HepG2 (cell line): ENCODE data around the gene CELSR2. TPM values are rescaled to one million over a fixed set of nuclear protein-coding genes. Genes with fewer than 3 reads are reported as not detected.
A peak's percentile ranks its signal among the peaks of the same experiment; 100 is the strongest.

ENCODE experiments used
- CREM ChIP-seq, 2 experiments: sonication (generic) in 1 of 2; formaldehyde crosslinking in 1 of 2; IDR thresholded peaks; 2 replicates each; pipeline versions ENCODE4 v1.4.0 to v1.6.1; 2016 to 2020; ENCODE audit warnings: antibody characterized with exemption in 1 of 2, mild to moderate bottlenecking in 1 of 2, missing genetic modification reagents in 1 of 2
- DMAP1 ChIP-seq: IDR thresholded peaks from 2 replicates; pipeline ENCODE4 v1.6.1; 2016
- HCFC1 ChIP-seq: fragments of 150-350 bp; IDR thresholded peaks from 2 replicates; pipeline ENCODE4 v1.6.1; 2014; ENCODE audit warnings: low read depth, low read length
- IKZF4 ChIP-seq: sonication (generic); formaldehyde crosslinking; IDR thresholded peaks from 2 replicates; pipeline ENCODE4 v1.5.1; 2020; ENCODE audit warnings: borderline replicate concordance, mild to moderate bottlenecking, low read depth, missing genetic modification reagents; ENCODE audit errors: not compliant biosample characterization
- KLF9 ChIP-seq: IDR thresholded peaks from 2 replicates; pipeline ENCODE4 v1.6.1; 2016; ENCODE audit warnings: low read depth
- MIER3 ChIP-seq: IDR thresholded peaks from 2 replicates; pipeline ENCODE4 v1.6.1; 2016; ENCODE audit warnings: missing compliant biosample characterization, borderline replicate concordance
- PAX8 ChIP-seq: sonication (generic); formaldehyde crosslinking; IDR thresholded peaks from 2 replicates; pipeline ENCODE4 v1.8.0; 2022; ENCODE audit warnings: mild to moderate bottlenecking, missing genetic modification reagents, borderline replicate concordance
- PREB ChIP-seq: sonication (generic); formaldehyde crosslinking; IDR thresholded peaks from 2 replicates; pipeline ENCODE4 v1.4.0; 2020; ENCODE audit warnings: missing genetic modification reagents
- SMAD9 ChIP-seq: sonication (generic); formaldehyde crosslinking; IDR thresholded peaks from 2 replicates; pipeline ENCODE4 v1.5.1; 2020; ENCODE audit warnings: mild to moderate bottlenecking, missing genetic modification reagents
- ZFP37 ChIP-seq: sonication (generic); formaldehyde crosslinking; IDR thresholded peaks from 2 replicates; pipeline ENCODE4 v1.4.0; 2020; ENCODE audit warnings: missing genetic modification reagents, borderline replicate concordance
- ZNF12 ChIP-seq: sonication (generic); formaldehyde crosslinking; IDR thresholded peaks from 2 replicates; pipeline ENCODE4 v1.5.0; 2020; ENCODE audit warnings: missing genetic modification reagents
- ZNF142 ChIP-seq: sonication (generic); formaldehyde crosslinking; IDR thresholded peaks from 2 replicates; pipeline ENCODE4 v1.4.0; 2020; ENCODE audit warnings: missing genetic modification reagents
- ZNF280D ChIP-seq: sonication (generic); formaldehyde crosslinking; IDR thresholded peaks from 2 replicates; pipeline ENCODE4 v1.5.1; 2020; ENCODE audit warnings: mild to moderate bottlenecking, missing genetic modification reagents
- ZNF382 ChIP-seq: sonication (generic); formaldehyde crosslinking; IDR thresholded peaks from 2 replicates; pipeline ENCODE4 v1.5.0; 2020; ENCODE audit warnings: missing genetic modification reagents, mild to moderate bottlenecking, borderline replicate concordance
- polyA plus RNA-seq, 8 experiments: library from polyadenylated mRNA; depleted of rRNA in 3 of 8; stranded (reverse) in 7 of 8; unstranded in 1 of 8; fragments of >200 nt; fragmentation: Illumina TruSeq in 4 of 8; extraction: Trizol in 4 of 8; gene quantifications; 2 replicates each; pipeline versions ENCODE4 v1.2.1 to v1.2.3, GENCODE V29; 2011 to 2016; ENCODE audit warnings: low read depth in 4 of 8, missing spikeins in 1 of 8, mixed read lengths in 1 of 8; ENCODE audit not compliant: insufficient read depth in 1 of 8
- total RNA-seq, 5 experiments: library from RNA; depleted of rRNA; stranded (reverse); fragments of >200 nt; fragmentation: Illumina TruSeq; extraction: Trizol; gene quantifications; 2 replicates each; pipeline ENCODE4 v1.2.3, GENCODE V29; 2016; ENCODE audit warnings: low read depth in 1 of 5
- TF ChIP-seq, protein P1 (sequence below): sonication (generic); formaldehyde crosslinking; IDR thresholded peaks from 2 replicates; pipeline ENCODE4 v1.5.0; 2020; ENCODE audit warnings: mild to moderate bottlenecking, missing genetic modification reagents, moderate library complexity

The CELSR2 gene
- total and polyA plus RNA-seq, 2 of the 13 experiments (the other 11 are each of a cell fraction or from before 2014, with no cell fraction given), result 4.0 to 6.6 TPM

DNA sequence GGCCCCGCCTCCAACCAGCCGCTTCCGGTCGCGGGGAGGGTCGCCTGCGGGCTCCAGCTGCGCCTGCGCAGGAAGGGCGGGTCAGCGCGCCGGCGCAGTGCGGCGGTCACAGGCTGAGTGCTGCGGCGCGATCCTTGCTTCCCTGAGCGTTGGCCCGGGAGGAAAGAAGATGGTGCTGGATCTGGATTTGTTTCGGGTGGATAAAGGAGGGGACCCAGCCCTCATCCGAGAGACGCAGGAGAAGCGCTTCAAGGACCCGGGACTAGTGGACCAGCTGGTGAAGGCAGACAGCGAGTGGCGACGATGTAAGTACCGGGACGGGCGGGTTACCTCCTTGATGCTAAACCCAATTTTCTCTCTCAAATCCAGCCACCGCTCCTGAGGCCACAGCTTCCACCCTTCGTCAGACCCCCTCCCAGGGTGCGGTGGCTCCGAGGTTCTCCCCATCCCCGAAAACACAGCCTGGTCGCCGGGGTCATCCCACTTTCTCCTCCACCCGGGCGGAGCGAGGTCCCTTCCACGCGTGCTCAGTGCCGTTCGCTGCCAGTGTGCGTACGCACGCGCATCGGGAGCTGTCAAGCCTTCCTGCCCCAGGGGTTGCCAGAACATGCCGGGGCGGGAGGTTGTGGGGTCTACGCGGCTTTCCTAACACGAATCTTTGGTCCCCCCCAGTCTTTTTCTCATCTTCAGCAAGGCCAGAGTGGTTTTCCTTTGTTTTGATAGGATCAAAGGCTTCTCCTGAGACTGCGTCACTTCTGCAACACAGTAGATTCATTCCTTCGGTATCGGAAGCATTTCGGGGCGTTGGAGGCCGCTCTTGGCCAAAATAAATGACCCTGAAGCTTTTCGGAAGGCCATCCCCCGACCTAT lies 35.3 kb upstream of the CELSR2 start, which contains the start of gene SARS1 (continued):
- TF ChIP-seq ZNF382 (CRISPR knock-in tag) (no peak), ZNF280D (CRISPR knock-in tag) (no peak), DMAP1 (peak; percentile 56; the same call in 1 of the 2 replicates), ZNF12 (no peak), KLF9 (no peak), ZNF142 (CRISPR knock-in tag) (peak; percentile 68; the same call in 1 of the 2 replicates), SMAD9 (CRISPR knock-in tag) (no peak), MIER3 (CRISPR knock-in tag) (no peak), IKZF4 (CRISPR knock-in tag) (peak; percentile 72), CREM (IDR thresholded peaks at IDR 0.05) (no peak), CREM (CRISPR knock-in tag; IDR thresholded peaks at IDR 0.05) (no peak), PAX8 (peak; percentile 60; the same call in 1 of the 2 replicates), PREB (CRISPR knock-in tag) (no peak), HCFC1 (no peak), ZFP37 (CRISPR knock-in tag) (no peak; the same call in 1 of the 2 replicates)
- TF ChIP-seq, protein P1, sequence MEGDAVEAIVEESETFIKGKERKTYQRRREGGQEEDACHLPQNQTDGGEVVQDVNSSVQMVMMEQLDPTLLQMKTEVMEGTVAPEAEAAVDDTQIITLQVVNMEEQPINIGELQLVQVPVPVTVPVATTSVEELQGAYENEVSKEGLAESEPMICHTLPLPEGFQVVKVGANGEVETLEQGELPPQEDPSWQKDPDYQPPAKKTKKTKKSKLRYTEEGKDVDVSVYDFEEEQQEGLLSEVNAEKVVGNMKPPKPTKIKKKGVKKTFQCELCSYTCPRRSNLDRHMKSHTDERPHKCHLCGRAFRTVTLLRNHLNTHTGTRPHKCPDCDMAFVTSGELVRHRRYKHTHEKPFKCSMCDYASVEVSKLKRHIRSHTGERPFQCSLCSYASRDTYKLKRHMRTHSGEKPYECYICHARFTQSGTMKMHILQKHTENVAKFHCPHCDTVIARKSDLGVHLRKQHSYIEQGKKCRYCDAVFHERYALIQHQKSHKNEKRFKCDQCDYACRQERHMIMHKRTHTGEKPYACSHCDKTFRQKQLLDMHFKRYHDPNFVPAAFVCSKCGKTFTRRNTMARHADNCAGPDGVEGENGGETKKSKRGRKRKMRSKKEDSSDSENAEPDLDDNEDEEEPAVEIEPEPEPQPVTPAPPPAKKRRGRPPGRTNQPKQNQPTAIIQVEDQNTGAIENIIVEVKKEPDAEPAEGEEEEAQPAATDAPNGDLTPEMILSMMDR (CRISPR knock-in tag), result no peak
